Keratinocyte (primary cell): ENCODE results near the gene PTK7.

ENCODE experiments used
- CTCF ChIP-seq, 3 experiments: IDR thresholded peaks in 1 of 3; conservative IDR thresholded peaks in 1 of 3; optimal IDR thresholded peaks in 1 of 3; 2 replicates in 2 of 3; 3 replicates in 1 of 3; pipeline versions ENCODE3 to v1.5.1; 2011; ENCODE audit warnings: low read length in 3 of 3, mild to moderate bottlenecking in 3 of 3, moderate library complexity in 2 of 3, control low read depth in 1 of 3, inconsistent platforms in 1 of 3; ENCODE audit not compliant: insufficient read depth in 2 of 3; ENCODE audit errors: extremely low read depth in 1 of 3
- EZH2 ChIP-seq: IDR thresholded peaks from one replicate; pipeline ENCODE4 v1.6.1; 2012; ENCODE audit warnings: inconsistent platforms, mild to moderate bottlenecking, low read length, moderate library complexity

GRCh38 chr6:43193929-43194328, 117.8 kb downstream of the PTK7 start:
- TF ChIP-seq CTCF (optimal IDR thresholded peaks at IDR 0.05 in 1 of 3, IDR thresholded peaks at IDR 0.05 in 1 of 3, conservative IDR thresholded peaks at IDR 0.05 in 1 of 3; ENCODE audit: extremely low read depth in 1 of 3, insufficient read depth in 2 of 3, low read length in 3 of 3), result no peak
- TF ChIP-seq EZH2, result no peak
